ENCODE results near the gene MYRIP. TPM values are rescaled to one million over a fixed set of nuclear protein-coding genes. Genes with fewer than 3 reads are reported as not detected.

Gene MYRIP
- total RNA-seq, 1 donor from 2014 or later = not detected

DNA sequence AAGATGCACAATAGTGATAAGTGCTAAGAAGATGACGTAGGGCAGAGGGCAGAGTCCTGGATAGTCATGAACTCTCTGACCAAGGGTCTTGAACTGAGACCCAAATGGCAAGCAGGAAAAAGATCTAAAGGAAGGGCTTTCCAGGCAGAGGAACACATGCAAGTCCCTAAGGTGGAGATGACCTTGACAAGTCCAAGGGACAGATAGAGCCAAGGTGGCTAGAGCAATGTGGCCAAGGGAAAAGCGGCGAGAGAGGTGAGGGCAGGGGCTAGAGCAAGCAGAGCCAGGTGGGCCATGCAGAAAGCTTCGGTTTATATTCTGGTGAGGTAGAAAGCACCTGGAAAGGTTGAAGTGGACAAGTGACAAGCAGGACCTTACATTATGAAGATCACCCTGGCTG is 414.4 kb downstream of the MYRIP start:
- Mint-ChIP-seq H3K27ac (no peak overlapping the region), H3K27me3 (ENCODE audit: insufficient read depth) (no peaks in the 10 kb centered on the region), H3K4me1 (ENCODE audit: low read depth) (no peaks in the 10 kb centered on the region), H3K4me3 (no peak overlapping the region), H3K36me3 (ENCODE audit: low read depth) (no peaks in the 10 kb centered on the region), H3K9me3 (no peaks in the 10 kb centered on the region)
- intact Hi-C loops (cut with micrococcal nuclease) = no loop called here
- DNase-seq (ENCODE audit: low spot score) = no peak

DNA sequence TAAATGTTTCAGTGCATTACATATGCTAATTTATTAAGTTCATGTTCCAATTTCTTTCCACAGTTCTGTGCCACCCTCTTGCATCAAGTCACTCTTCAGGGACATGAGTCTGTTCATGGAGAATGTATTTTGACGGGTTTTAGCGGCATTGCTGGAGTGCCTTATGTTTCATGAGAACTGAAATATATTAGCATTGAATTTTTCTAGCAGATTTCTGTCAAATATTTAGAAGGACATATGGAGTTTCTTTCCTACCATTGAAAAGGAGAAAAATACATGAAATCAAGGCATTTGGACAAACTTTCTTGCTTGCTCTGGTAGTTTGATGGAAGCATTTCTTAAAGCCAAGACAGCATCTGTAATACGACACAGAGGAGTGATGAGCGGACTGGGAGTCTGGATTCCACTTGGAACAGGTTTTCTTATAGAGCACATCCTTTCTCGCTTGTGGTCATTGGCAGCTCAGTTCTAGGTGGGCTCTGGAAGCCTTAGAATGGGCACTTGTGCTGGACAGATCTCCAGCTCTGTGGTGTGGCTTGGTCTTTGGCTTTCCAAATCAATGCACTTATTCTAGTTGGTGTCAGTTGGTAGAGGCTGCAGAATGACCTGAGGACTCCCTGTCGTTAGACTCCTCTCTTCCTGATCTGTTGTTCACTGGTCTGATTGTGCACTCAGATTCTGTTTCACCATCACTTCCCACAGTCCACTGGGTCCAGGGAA is 415.5 kb downstream of the MYRIP start:
- Mint-ChIP-seq H3K9me3 (no peaks in the 10 kb centered on the region), H3K27ac (no peak overlapping the region), H3K27me3 (ENCODE audit: insufficient read depth) (no peaks in the 10 kb centered on the region), H3K4me1 (ENCODE audit: low read depth) (no peaks in the 10 kb centered on the region), H3K4me3 (no peak overlapping the region), H3K36me3 (ENCODE audit: low read depth) (no peaks in the 10 kb centered on the region)
- intact Hi-C loops (cut with micrococcal nuclease) = no loop called here
- DNase-seq (ENCODE audit: low spot score) = no peak

- Mint-ChIP-seq H3K27me3 (ENCODE audit: insufficient read depth) (no peaks in the 10 kb centered on the region), H3K36me3 (ENCODE audit: low read depth) (no peaks in the 10 kb centered on the region), H3K9me3 (no peaks in the 10 kb centered on the region), H3K4me3 (no peak overlapping the region), H3K27ac (no peak overlapping the region), H3K4me1 (ENCODE audit: low read depth) (no peaks in the 10 kb centered on the region)
- no peak for DNase-seq (ENCODE audit: low spot score)
- intact Hi-C loops (cut with micrococcal nuclease) = no loop called here
Measured at GRCh38 chr3:40226636-40227035, 417.2 kb downstream of the MYRIP start.

DNA sequence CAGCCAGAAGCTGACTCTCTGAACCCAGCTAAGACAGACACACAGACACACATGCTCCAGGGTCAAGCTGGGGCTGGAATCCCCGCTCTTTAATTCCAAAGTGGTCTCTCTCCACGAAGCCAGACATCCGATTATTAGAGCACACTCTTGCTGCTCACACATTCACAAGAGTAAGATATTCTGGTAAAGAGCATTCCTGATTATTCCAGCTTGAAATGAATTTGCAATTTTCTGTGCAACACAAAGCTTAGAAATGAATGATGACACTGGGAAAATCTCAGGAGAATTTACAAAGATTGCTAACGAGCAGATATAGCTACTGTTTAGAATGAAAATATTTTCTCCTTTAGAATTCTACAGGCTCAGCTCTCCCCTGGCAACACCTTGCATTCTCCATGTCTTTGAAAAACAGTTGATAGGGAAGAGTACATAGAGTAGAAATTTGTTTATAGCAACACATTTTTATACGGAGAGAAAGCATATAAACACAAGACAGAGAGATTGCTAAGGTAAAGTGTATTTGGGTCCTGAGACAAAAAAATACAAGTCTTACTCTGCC is 419.5 kb downstream of the MYRIP start:
- H3K36me3 Mint-ChIP-seq (ENCODE audit: low read depth) = no peaks in the 10 kb centered on the region
- no peak for DNase-seq (ENCODE audit: low spot score)
- H3K4me3 Mint-ChIP-seq = no peak overlapping the region
- no peaks in the 10 kb centered on the region for H3K27me3 Mint-ChIP-seq (ENCODE audit: insufficient read depth)
- no peaks in the 10 kb centered on the region for H3K4me1 Mint-ChIP-seq (ENCODE audit: low read depth)
- no peak overlapping the region for H3K27ac Mint-ChIP-seq
- intact Hi-C loops (cut with micrococcal nuclease) = no loop called here
- H3K9me3 Mint-ChIP-seq = no peaks in the 10 kb centered on the region

GRCh38 chr3:40229386-40229785 is 420.0 kb downstream of the MYRIP start:
- no peak overlapping the region for H3K4me3 Mint-ChIP-seq
- H3K27ac Mint-ChIP-seq = no peak overlapping the region
- H3K36me3 Mint-ChIP-seq (ENCODE audit: low read depth) = no peaks in the 10 kb centered on the region
- no peaks in the 10 kb centered on the region for H3K4me1 Mint-ChIP-seq (ENCODE audit: low read depth)
- no peak for DNase-seq (ENCODE audit: low spot score)
- H3K9me3 Mint-ChIP-seq = no peaks in the 10 kb centered on the region
- H3K27me3 Mint-ChIP-seq (ENCODE audit: insufficient read depth) = no peaks in the 10 kb centered on the region
- intact Hi-C loops (cut with micrococcal nuclease) = no loop called here

- Mint-ChIP-seq H3K4me3 (no peak overlapping the region), H3K27me3 (ENCODE audit: insufficient read depth) (no peaks in the 10 kb centered on the region), H3K4me1 (ENCODE audit: low read depth) (no peaks in the 10 kb centered on the region), H3K9me3 (no peaks in the 10 kb centered on the region), H3K36me3 (ENCODE audit: low read depth) (no peaks in the 10 kb centered on the region), H3K27ac (no peak overlapping the region)
- DNase-seq (ENCODE audit: low spot score) = no peak
- intact Hi-C loops (cut with micrococcal nuclease) = no loop called here
Measured at GRCh38 chr3:40229963-40230362, 420.6 kb downstream of the MYRIP start.

- no peak overlapping the region for H3K27ac Mint-ChIP-seq
- DNase-seq (ENCODE audit: low spot score) = no peak
- no peaks in the 10 kb centered on the region for H3K9me3 Mint-ChIP-seq
- no peak overlapping the region for H3K4me3 Mint-ChIP-seq
- no peaks in the 10 kb centered on the region for H3K36me3 Mint-ChIP-seq (ENCODE audit: low read depth)
- no peaks in the 10 kb centered on the region for H3K4me1 Mint-ChIP-seq (ENCODE audit: low read depth)
- peaks cover 2% of the 10 kb centered on the region for H3K27me3 Mint-ChIP-seq (ENCODE audit: insufficient read depth)
- intact Hi-C loops (cut with micrococcal nuclease) = no loop called here
Measured at GRCh38 chr3:40230382-40230781, 421.0 kb downstream of the MYRIP start.

- Mint-ChIP-seq H3K4me3 (no peak overlapping the region), H3K27ac (no peak overlapping the region), H3K4me1 (ENCODE audit: low read depth) (no peaks in the 10 kb centered on the region), H3K27me3 (ENCODE audit: insufficient read depth) (peaks cover 2% of the 10 kb centered on the region), H3K9me3 (no peaks in the 10 kb centered on the region), H3K36me3 (ENCODE audit: low read depth) (no peaks in the 10 kb centered on the region)
- DNase-seq (ENCODE audit: low spot score) = no peak
- intact Hi-C loops (cut with micrococcal nuclease) = no loop called here
Measured at GRCh38 chr3:40232626-40233025, 423.2 kb downstream of the MYRIP start.

- Mint-ChIP-seq H3K27me3 (ENCODE audit: insufficient read depth) (peaks cover 2% of the 10 kb centered on the region), H3K4me3 (no peak overlapping the region)
Measured at GRCh38 chr3:40237159-40237558, 427.8 kb downstream of the MYRIP start.

DNA sequence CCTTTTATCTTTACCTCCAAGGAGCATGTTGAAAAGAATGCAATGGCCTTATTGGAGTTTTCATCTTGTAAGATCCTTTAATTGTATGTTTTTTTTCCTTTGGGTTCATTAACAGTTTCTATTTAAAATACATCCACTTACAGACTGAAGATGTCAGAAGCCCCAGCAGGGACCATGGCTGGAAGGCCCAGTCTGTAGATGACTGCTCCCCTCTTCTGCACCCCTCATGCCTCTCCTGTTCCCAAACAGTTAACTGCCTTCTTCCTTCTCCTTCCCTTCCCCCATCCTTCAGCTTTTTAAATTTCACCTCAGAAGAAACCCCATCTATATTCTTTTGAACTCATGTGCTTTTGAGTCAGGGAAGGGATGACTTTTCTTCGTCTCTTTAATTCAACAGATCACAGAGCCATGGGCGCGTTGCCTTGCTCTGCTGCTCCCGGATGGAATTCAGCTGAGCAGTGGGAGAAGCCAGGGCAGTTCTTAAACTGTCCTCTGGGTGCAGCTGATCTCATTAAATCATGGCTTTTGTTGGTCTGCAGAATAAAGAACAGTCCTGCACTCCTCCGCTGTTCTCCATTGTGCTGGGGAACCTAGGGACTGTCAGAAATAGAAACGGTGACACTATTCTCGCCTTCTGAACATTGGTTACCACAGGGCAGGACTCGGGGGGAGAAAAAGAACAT is 428.6 kb downstream of the MYRIP start:
- Mint-ChIP-seq H3K4me1 (ENCODE audit: low read depth) (no peaks in the 10 kb centered on the region), H3K27me3 (ENCODE audit: insufficient read depth) (peaks cover 2% of the 10 kb centered on the region)
- intact Hi-C loops (cut with micrococcal nuclease) = no loop called here

More at GRCh38 chr3:40237159-40237558, 427.8 kb downstream of the MYRIP start:
- intact Hi-C loops (cut with micrococcal nuclease) = no loop called here
- Mint-ChIP-seq H3K36me3 (ENCODE audit: low read depth) (no peaks in the 10 kb centered on the region), H3K27ac (no peak overlapping the region), H3K4me1 (ENCODE audit: low read depth) (no peaks in the 10 kb centered on the region), H3K9me3 (no peaks in the 10 kb centered on the region)
- no peak for DNase-seq (ENCODE audit: low spot score)

DNA sequence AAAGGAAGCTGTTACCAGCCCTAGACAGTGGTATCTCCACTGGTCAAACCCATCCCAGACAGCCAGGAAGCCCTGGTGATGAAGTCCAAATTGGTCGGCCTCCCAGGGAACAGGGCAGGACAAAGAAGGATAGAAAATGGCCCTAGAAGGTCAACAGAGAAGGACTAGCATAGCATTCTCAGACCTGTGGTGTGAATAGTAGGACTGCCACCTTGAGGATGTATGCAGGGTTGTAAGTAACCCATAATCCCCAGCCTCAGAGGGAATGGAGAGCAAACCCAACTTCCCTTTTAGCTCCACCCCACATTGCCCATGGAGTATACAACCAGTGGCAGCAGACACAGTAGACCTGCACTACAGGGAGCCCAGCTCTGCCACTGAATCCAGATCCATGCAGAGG is 431.5 kb downstream of the MYRIP start:
- Mint-ChIP-seq H3K9me3 (no peaks in the 10 kb centered on the region), H3K36me3 (ENCODE audit: low read depth) (no peaks in the 10 kb centered on the region), H3K27ac (no peak overlapping the region), H3K4me3 (no peak overlapping the region), H3K4me1 (ENCODE audit: low read depth) (no peaks in the 10 kb centered on the region), H3K27me3 (ENCODE audit: insufficient read depth) (no peaks in the 10 kb centered on the region)
- intact Hi-C loops (cut with micrococcal nuclease) = no loop called here
- no peak for DNase-seq (ENCODE audit: low spot score)

More for the DNA sequence above, 428.6 kb downstream of the MYRIP start:
- H3K9me3 Mint-ChIP-seq = no peaks in the 10 kb centered on the region
- DNase-seq (ENCODE audit: low spot score) = no peak
- no peaks in the 10 kb centered on the region for H3K36me3 Mint-ChIP-seq (ENCODE audit: low read depth)
- H3K4me3 Mint-ChIP-seq = no peak overlapping the region
- no peak overlapping the region for H3K27ac Mint-ChIP-seq

DNA sequence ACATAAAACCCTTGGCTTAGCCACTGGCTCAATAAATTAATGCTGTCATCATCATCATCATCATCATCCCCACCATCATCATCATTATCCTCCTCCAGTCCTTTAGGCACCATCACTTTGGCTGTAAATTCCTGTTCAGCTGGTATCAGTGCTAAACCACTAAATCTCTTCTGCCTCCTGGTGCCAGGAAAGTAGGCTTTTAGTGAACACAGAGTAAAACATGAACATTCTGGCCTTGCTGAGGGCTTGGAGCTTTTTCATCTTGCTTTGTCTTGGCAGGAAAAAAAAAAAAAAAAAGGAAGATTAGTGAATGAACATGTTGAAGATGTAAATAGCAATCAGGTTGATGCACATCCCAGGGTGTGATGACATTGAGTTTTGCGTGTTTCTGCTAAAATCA is 432.8 kb downstream of the MYRIP start:
- DNase-seq (ENCODE audit: low spot score) = no peak
- H3K4me1 Mint-ChIP-seq (ENCODE audit: low read depth) = no peaks in the 10 kb centered on the region
- no peak overlapping the region for H3K27ac Mint-ChIP-seq
- no peaks in the 10 kb centered on the region for H3K36me3 Mint-ChIP-seq (ENCODE audit: low read depth)
- H3K27me3 Mint-ChIP-seq (ENCODE audit: insufficient read depth) = no peaks in the 10 kb centered on the region
- intact Hi-C loops (cut with micrococcal nuclease) = no loop called here
- no peaks in the 10 kb centered on the region for H3K9me3 Mint-ChIP-seq
- H3K4me3 Mint-ChIP-seq = no peak overlapping the region

DNA sequence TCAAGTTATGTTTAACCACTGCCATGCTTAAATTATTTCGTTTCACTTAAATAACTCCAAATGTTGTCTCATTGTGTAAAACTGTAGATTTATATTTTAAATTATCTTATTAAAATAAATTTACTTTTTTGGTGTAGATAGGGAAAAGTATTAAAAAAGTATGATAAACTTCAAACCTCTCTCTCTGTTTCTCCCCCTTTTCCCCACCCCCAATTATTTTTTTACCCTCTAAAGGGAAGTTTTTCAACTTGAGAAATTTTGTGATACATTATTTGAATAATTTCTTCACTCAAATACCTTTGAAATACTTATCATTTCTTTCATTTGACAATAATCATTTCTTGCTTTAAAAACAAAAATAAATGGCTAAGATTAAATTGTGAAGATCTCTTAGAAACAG is 433.2 kb downstream of the MYRIP start:
- Mint-ChIP-seq H3K27me3 (ENCODE audit: insufficient read depth) (no peaks in the 10 kb centered on the region), H3K9me3 (no peaks in the 10 kb centered on the region), H3K4me3 (no peak overlapping the region), H3K36me3 (ENCODE audit: low read depth) (no peaks in the 10 kb centered on the region), H3K4me1 (ENCODE audit: low read depth) (no peaks in the 10 kb centered on the region), H3K27ac (no peak overlapping the region)
- intact Hi-C loops (cut with micrococcal nuclease) = no loop called here
- DNase-seq (ENCODE audit: low spot score) = no peak
